CD4-positive, CD25-positive, alpha-beta regulatory T cell (primary cell): Measurements from ENCODE around the gene MAPK8IP3. TPM values are rescaled to one million over a fixed set of nuclear protein-coding genes. Genes with fewer than 3 reads are reported as not detected.

Experiments used
- ATAC-seq, 2 donors: fragments of 150-1000 bp; cut with Tn5 transposase; one replicate each; pipeline ENCODE4 v1.10.0; 2021; ENCODE audit warnings: low read depth in 2 of 2, moderate number of reproducible peaks in 2 of 2, moderate library complexity in 1 of 2
- DNase-seq, 3 donors: peaks; one replicate each; pipeline versions ENCODE4 v3.0.0 to v3.0.0-alpha.2; 2012 to 2022; ENCODE audit warnings: mixed read lengths in 1 of 3
- H3K27ac ChIP-seq: one replicate; pipeline ENCODE4 v1.7.0; 2013; ENCODE audit warnings: mild to moderate bottlenecking, low read length; ENCODE audit not compliant: insufficient read depth, poor library complexity, severe bottlenecking
- H3K27me3 ChIP-seq: one replicate; pipeline ENCODE4 v1.7.0; 2013; ENCODE audit warnings: low read length; ENCODE audit not compliant: control insufficient read depth, insufficient read depth
- H3K36me3 ChIP-seq: one replicate; pipeline ENCODE4 v1.7.0; 2013; ENCODE audit warnings: mild to moderate bottlenecking, low read length, moderate library complexity; ENCODE audit not compliant: control insufficient read depth, insufficient read depth
- H3K4me1 ChIP-seq: 2 replicates; pipeline ENCODE4 v1.7.0; 2013; ENCODE audit warnings: mild to moderate bottlenecking, low read length; ENCODE audit not compliant: insufficient read depth, control insufficient read depth, poor library complexity, severe bottlenecking
- H3K4me3 ChIP-seq: one replicate; pipeline ENCODE4 v1.7.0; 2013; ENCODE audit warnings: low read depth, mild to moderate bottlenecking, low read length, moderate library complexity
- H3K9me3 ChIP-seq, 2 experiments: 1 replicate in 1 of 2; 2 replicates in 1 of 2; pipeline ENCODE4 v1.7.0; 2013; ENCODE audit warnings: low read length in 2 of 2, mild to moderate bottlenecking in 1 of 2, moderate library complexity in 1 of 2; ENCODE audit not compliant: control insufficient read depth in 2 of 2
- H3K27ac Mint-ChIP-seq, 3 donors: one replicate each; pipeline ENCODE4 v1.8.0; 2020 to 2022; ENCODE audit warnings: mild to moderate bottlenecking in 3 of 3, mixed read lengths in 3 of 3, moderate library complexity in 2 of 3
- H3K27me3 Mint-ChIP-seq: one replicate; pipeline ENCODE4 v1.8.0; 2022; ENCODE audit warnings: mild to moderate bottlenecking, mixed read lengths
- H3K36me3 Mint-ChIP-seq: one replicate; pipeline ENCODE4 v1.8.0; 2020; ENCODE audit warnings: mixed read lengths
- H3K4me1 Mint-ChIP-seq, 4 donors: one replicate each; pipeline ENCODE4 v1.8.0; 2020 to 2022; ENCODE audit warnings: mixed read lengths in 4 of 4, mild to moderate bottlenecking in 1 of 4
- H3K4me3 Mint-ChIP-seq, 4 donors: one replicate each; pipeline ENCODE4 v1.8.0; 2020 to 2022; ENCODE audit warnings: mild to moderate bottlenecking in 4 of 4, mixed read lengths in 4 of 4, moderate library complexity in 3 of 4
- H3K9me3 Mint-ChIP-seq, 7 donors: one replicate each; pipeline ENCODE4 v1.8.0; 2020 to 2022; ENCODE audit warnings: mixed read lengths in 7 of 7, mild to moderate bottlenecking in 3 of 7, moderate library complexity in 2 of 7
- polyA plus RNA-seq, 4 donors: library from polyadenylated mRNA; unstranded; fragments of 300-500 nt; fragmentation: Illumina TruSeq; gene quantifications; one replicate each; pipeline ENCODE4 v1.2.3, GENCODE V29; 2021
- total RNA-seq: library from RNA; stranded (reverse); gene quantifications from one replicate; pipeline ENCODE4 v1.2.3, GENCODE V29; 2022

Gene MAPK8IP3
- total and polyA plus RNA-seq, 5 donors from 2014 or later, result 0.79 to 222 (median 1.4) TPM

GRCh38 chr16:1762196-1762878 is 56.3 kb downstream of the MAPK8IP3 start:
- ATAC-seq (no peak), DNase-seq (no peak)
- Histone ChIP-seq H3K4me1 (no peaks in the 10 kb centered on the region), H3K27ac (no peak overlapping the region), H3K4me3 (no peak overlapping the region), H3K36me3 (peaks cover 28% of the 10 kb centered on the region), H3K9me3 (no peaks in the 10 kb centered on the region), H3K27me3 (no peaks in the 10 kb centered on the region)
- Mint-ChIP-seq H3K27ac (no peak overlapping the region), H3K4me1 (no peaks in the 10 kb centered on the region), H3K27me3 (no peaks in the 10 kb centered on the region), H3K9me3 (peaks cover 0 to 2% (median 0%) of the 10 kb centered on the region in 7 donors), H3K4me3 (no peak overlapping the region), H3K36me3 (peaks cover 6% of the 10 kb centered on the region)

- no peak overlapping the region for H3K4me3 Mint-ChIP-seq
- Histone ChIP-seq H3K36me3 (peaks cover 28% of the 10 kb centered on the region), H3K9me3 (no peaks in the 10 kb centered on the region), H3K27me3 (no peaks in the 10 kb centered on the region), H3K27ac (no peak overlapping the region), H3K4me1 (no peaks in the 10 kb centered on the region), H3K4me3 (no peak overlapping the region)
- DNase-seq, result no peak
- no peaks in the 10 kb centered on the region for H3K27me3 Mint-ChIP-seq
- H3K4me1 Mint-ChIP-seq, result no peaks in the 10 kb centered on the region
- H3K27ac Mint-ChIP-seq, result no peak overlapping the region
- H3K36me3 Mint-ChIP-seq, result peaks cover 8% of the 10 kb centered on the region
- peaks cover 0 to 2% (median 0%) of the 10 kb centered on the region in 7 donors for H3K9me3 Mint-ChIP-seq
- ATAC-seq, result no peak
Measured at GRCh38 chr16:1762879-1763520, 57.0 kb downstream of the MAPK8IP3 start.

- H3K4me1 Mint-ChIP-seq, result no peaks in the 10 kb centered on the region
- H3K9me3 ChIP-seq, result no peaks in the 10 kb centered on the region
- H3K4me3 ChIP-seq, result no peak overlapping the region
- no peaks in the 10 kb centered on the region for H3K27me3 ChIP-seq
- no peaks in the 10 kb centered on the region for H3K27me3 Mint-ChIP-seq
- peaks cover 10% of the 10 kb centered on the region for H3K36me3 Mint-ChIP-seq
- no peak for ATAC-seq
- no peak for DNase-seq
- H3K27ac Mint-ChIP-seq, result no peak overlapping the region
- no peaks in the 10 kb centered on the region for H3K4me1 ChIP-seq
- peaks cover 28% of the 10 kb centered on the region for H3K36me3 ChIP-seq
- H3K27ac ChIP-seq, result no peak overlapping the region
- peaks cover 0 to under 1% (median 0%) of the 10 kb centered on the region in 7 donors for H3K9me3 Mint-ChIP-seq
- no peak overlapping the region for H3K4me3 Mint-ChIP-seq
Measured at GRCh38 chr16:1763521-1764511, 57.8 kb downstream of the MAPK8IP3 start.

- H3K4me1 Mint-ChIP-seq, result no peaks in the 10 kb centered on the region
- Histone ChIP-seq H3K36me3 (peaks cover 28% of the 10 kb centered on the region), H3K4me1 (peaks cover 5% of the 10 kb centered on the region), H3K27me3 (no peaks in the 10 kb centered on the region), H3K4me3 (no peak overlapping the region), H3K9me3 (no peaks in the 10 kb centered on the region), H3K27ac (no peak overlapping the region)
- H3K4me3 Mint-ChIP-seq, result no peak overlapping the region
- H3K9me3 Mint-ChIP-seq, result no peaks in the 10 kb centered on the region
- ATAC-seq (no peak), DNase-seq (no peak)
- H3K27ac Mint-ChIP-seq, result no peak overlapping the region
- H3K36me3 Mint-ChIP-seq, result peaks cover 10% of the 10 kb centered on the region
- H3K27me3 Mint-ChIP-seq, result no peaks in the 10 kb centered on the region
Measured at GRCh38 chr16:1764971-1765370, 59.0 kb downstream of the MAPK8IP3 start.

- Mint-ChIP-seq H3K27ac (no peak overlapping the region), H3K36me3 (peaks cover 10% of the 10 kb centered on the region), H3K27me3 (no peaks in the 10 kb centered on the region)
Measured at GRCh38 chr16:1765826-1766225, 59.8 kb downstream of the MAPK8IP3 start.

GRCh38 chr16:1766231-1766630 is 60.2 kb downstream of the MAPK8IP3 start:
- no peak overlapping the region for H3K4me3 Mint-ChIP-seq
- no peaks in the 10 kb centered on the region for H3K27me3 Mint-ChIP-seq
- H3K27ac Mint-ChIP-seq, result no peak overlapping the region

More at GRCh38 chr16:1765826-1766225, 59.8 kb downstream of the MAPK8IP3 start:
- Histone ChIP-seq H3K27ac (no peak overlapping the region), H3K36me3 (peaks cover 22% of the 10 kb centered on the region), H3K9me3 (no peaks in the 10 kb centered on the region), H3K4me3 (no peak overlapping the region), H3K27me3 (no peaks in the 10 kb centered on the region), H3K4me1 (peaks cover 13% of the 10 kb centered on the region)
- H3K9me3 Mint-ChIP-seq, result no peaks in the 10 kb centered on the region
- ATAC-seq (no peak), DNase-seq (no peak)
- no peak overlapping the region for H3K4me3 Mint-ChIP-seq
- H3K4me1 Mint-ChIP-seq, result peaks cover 0 to 3% (median 0%) of the 10 kb centered on the region in 4 donors

GRCh38 chr16:1766701-1767100 is 60.7 kb downstream of the MAPK8IP3 start:
- no peak for ATAC-seq
- H3K36me3 Mint-ChIP-seq, result peaks cover 3% of the 10 kb centered on the region
- no peak overlapping the region for H3K27ac ChIP-seq

More at GRCh38 chr16:1766231-1766630, 60.2 kb downstream of the MAPK8IP3 start:
- H3K27ac ChIP-seq, result no peak overlapping the region
- peaks cover 16% of the 10 kb centered on the region for H3K4me1 ChIP-seq
- H3K9me3 ChIP-seq, result no peaks in the 10 kb centered on the region
- Mint-ChIP-seq H3K36me3 (peaks cover 8% of the 10 kb centered on the region), H3K4me1 (peaks cover 0 to 3% (median 0%) of the 10 kb centered on the region in 4 donors), H3K9me3 (no peaks in the 10 kb centered on the region)
- DNase-seq (no peak), ATAC-seq (no peak)
- peaks cover 20% of the 10 kb centered on the region for H3K36me3 ChIP-seq
- H3K27me3 ChIP-seq, result no peaks in the 10 kb centered on the region
- H3K4me3 ChIP-seq, result no peak overlapping the region

More at GRCh38 chr16:1766701-1767100, 60.7 kb downstream of the MAPK8IP3 start:
- DNase-seq, result no peak
- no peaks in the 10 kb centered on the region for H3K9me3 Mint-ChIP-seq
- no peak overlapping the region for H3K27ac Mint-ChIP-seq
- H3K27me3 Mint-ChIP-seq, result no peaks in the 10 kb centered on the region
- H3K4me1 ChIP-seq, result peaks cover 16% of the 10 kb centered on the region
- H3K4me3 ChIP-seq, result no peak overlapping the region
- peaks cover 0 to 4% (median 0%) of the 10 kb centered on the region in 4 donors for H3K4me1 Mint-ChIP-seq
- H3K9me3 ChIP-seq, result no peaks in the 10 kb centered on the region
- H3K36me3 ChIP-seq, result peaks cover 20% of the 10 kb centered on the region
- no peaks in the 10 kb centered on the region for H3K27me3 ChIP-seq
- H3K4me3 Mint-ChIP-seq, result no peak overlapping the region
